Measurements from ENCODE around the gene ANKLE1. TPM values are rescaled to one million over a fixed set of nuclear protein-coding genes. Genes with fewer than 3 reads are reported as not detected.

Gene ANKLE1
- total RNA-seq, 2 experiments from 2014 or later, result 9.2 to 17.2 TPM

DNA sequence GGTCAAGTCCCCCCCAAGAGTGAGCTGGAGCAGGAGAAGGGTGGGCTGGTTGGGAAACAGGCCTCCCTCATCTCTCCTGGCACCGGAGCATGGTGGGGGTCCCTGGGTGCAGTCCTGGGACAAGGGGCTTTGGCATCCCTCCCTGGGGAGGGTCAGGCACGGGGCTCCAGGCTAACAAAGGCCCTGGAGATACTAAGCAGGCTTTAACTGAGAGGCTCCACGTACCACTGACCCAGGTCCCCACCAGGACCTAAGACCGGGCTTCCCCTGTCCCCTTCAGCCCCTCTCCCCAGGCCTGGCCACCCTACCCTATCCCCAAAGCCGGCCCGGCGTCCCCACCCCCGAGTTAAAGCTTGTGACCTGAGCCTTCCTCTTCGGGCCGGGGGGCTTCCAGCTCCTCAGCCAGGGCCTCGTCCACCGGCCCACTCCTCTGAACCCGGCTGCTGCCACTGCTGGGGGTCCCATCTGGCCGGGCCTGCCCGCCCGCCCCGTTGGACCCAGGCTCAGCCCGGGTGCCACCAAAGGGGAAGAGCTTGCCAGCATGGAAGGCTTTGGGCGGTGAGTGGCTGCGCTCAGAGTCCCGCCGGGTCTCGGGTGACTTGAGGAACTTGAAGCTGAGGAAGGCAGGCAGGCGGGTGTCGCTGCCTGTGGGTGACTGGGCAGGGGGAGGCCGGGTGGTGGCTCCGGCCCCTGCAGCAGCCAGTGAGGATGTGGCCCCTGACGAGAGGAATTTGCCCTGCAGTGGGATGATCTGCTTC lies 42.8 kb downstream of the ANKLE1 start:
- Mint-ChIP-seq H3K4me3 (no peak overlapping the region), H3K36me3 (peaks cover 10% of the 10 kb centered on the region)

DNA sequence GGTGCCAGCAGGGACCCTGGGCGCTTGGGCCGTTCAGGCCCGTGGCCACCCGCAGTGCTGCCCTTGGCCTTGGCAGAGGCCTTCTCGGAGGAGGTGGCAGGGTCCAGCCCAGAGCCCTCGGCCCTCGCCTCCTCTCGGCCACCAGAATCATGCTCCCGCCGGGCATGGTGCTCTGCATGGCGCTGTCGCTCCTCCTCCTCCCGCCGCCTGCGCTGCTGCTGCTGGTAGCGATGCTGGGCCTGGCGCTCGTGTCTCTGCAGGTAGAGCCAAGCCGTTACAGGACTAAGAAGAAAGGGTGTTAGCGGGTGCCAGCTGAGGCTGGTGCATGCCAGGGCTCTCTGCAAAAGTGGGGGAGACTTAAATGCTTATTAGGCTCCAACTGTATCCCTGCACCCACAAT lies 43.4 kb downstream of the ANKLE1 start:
- H3K4me3 Mint-ChIP-seq, result no peak overlapping the region
- H3K27me3 Mint-ChIP-seq, result peaks cover 14% of the 10 kb centered on the region
- peaks cover 5% of the 10 kb centered on the region for H3K36me3 Mint-ChIP-seq
- no peak for ATAC-seq
- DNase-seq, result no peak
- CTCF ChIA-PET, result interaction anchor here (0.7 to 1.5 kb wide), 2 partner anchors 16 to 408 kb away, joined by 3 to 5 read pairs; partner anchors contain the start of gene DDA1
- H3K9me3 Mint-ChIP-seq (ENCODE audit: low read depth), result no peaks in the 10 kb centered on the region
- H3K27ac Mint-ChIP-seq, result no peak overlapping the region
- H3K4me1 Mint-ChIP-seq, result peaks cover 6% of the 10 kb centered on the region

More for the DNA sequence above, 42.8 kb downstream of the ANKLE1 start:
- Mint-ChIP-seq H3K9me3 (ENCODE audit: low read depth) (no peaks in the 10 kb centered on the region), H3K27ac (no peak overlapping the region), H3K4me1 (peaks cover 2% of the 10 kb centered on the region), H3K27me3 (peaks cover 8% of the 10 kb centered on the region)
- CTCF ChIA-PET, result interaction anchor here (0.7 kb wide), 1 partner anchor 408 kb away, joined by 3 read pairs; no protein-coding TSS in a partner anchor
- DNase-seq (no peak), ATAC-seq (no peak)

DNA sequence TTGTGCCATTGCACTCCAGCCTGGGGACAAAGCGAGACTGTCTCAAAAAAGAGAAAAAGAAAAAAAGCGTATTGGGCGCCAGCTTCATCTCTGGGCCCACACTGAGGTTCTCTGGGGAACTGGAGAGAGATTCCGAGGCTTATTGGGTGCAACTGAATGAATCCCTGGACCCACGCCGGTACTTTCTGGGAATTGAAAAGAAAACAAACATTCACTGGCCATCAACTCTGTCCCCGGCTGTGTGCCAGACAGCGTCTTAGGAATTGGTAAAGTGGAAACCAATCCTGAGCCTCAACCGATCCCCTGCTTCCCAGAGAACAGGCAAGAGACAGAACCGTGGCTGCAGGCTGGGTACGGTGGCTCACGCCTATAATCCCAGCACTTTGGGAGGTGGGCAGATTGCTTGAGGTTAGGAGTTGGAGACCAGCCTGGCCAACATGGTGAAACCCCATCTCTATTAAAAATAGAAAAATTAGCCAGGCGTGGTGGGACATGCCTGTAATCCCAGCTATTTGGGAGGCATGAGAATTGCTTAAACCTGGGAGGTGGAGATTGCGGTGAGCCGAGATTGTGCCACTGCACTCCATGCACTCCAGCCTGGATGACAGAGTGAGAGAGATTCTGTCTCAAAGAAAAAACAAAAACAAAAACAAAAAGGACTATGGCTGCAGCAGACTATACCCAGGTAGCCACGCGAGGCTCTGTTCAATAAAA lies 44.3 kb downstream of the ANKLE1 start:
- H3K4me1 Mint-ChIP-seq, result peaks cover 6% of the 10 kb centered on the region
- no peaks in the 10 kb centered on the region for H3K9me3 Mint-ChIP-seq (ENCODE audit: low read depth)
- no peak for DNase-seq
- H3K27me3 Mint-ChIP-seq, result peaks cover 20% of the 10 kb centered on the region
- ATAC-seq, result no peak
- peaks cover 4% of the 10 kb centered on the region for H3K36me3 Mint-ChIP-seq
- CTCF ChIA-PET, result interaction anchor here (1.0 to 1.6 kb wide), 3 partner anchors 17 to 65 kb away, joined by 3 to 5 read pairs (median 4); partner anchors contain the start of gene DDA1
- H3K4me3 Mint-ChIP-seq, result no peak overlapping the region
- H3K27ac Mint-ChIP-seq, result no peak overlapping the region

DNA sequence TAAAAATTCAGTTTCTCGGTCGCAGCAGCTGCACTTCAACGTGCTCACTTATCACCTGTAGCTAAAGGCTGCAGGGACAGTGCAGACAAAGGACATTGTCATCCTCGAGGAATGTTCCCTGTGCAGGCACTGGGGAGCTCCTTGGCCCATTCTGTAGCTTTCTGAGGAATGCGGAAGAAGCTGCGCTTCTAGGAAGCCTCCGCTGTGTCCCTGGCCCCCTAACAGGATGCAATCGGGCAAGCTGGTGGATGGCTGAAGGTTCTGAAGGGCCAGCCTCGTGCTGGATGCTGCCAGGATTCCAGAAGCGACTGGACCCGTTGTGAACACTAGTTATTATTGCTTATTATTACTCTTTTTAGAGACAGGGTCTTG lies 44.9 kb downstream of the ANKLE1 start:
- Mint-ChIP-seq H3K9me3 (ENCODE audit: low read depth) (no peaks in the 10 kb centered on the region), H3K4me3 (no peak overlapping the region), H3K27me3 (peaks cover 20% of the 10 kb centered on the region), H3K4me1 (peaks cover 6% of the 10 kb centered on the region), H3K27ac (no peak overlapping the region), H3K36me3 (peaks cover 4% of the 10 kb centered on the region)
- no peak for DNase-seq
- CTCF ChIA-PET, result interaction anchor here (1.0 to 1.6 kb wide), 3 partner anchors 18 to 65 kb away, joined by 3 to 5 read pairs (median 4); partner anchors contain the start of gene DDA1
- ATAC-seq, result no peak

DNA sequence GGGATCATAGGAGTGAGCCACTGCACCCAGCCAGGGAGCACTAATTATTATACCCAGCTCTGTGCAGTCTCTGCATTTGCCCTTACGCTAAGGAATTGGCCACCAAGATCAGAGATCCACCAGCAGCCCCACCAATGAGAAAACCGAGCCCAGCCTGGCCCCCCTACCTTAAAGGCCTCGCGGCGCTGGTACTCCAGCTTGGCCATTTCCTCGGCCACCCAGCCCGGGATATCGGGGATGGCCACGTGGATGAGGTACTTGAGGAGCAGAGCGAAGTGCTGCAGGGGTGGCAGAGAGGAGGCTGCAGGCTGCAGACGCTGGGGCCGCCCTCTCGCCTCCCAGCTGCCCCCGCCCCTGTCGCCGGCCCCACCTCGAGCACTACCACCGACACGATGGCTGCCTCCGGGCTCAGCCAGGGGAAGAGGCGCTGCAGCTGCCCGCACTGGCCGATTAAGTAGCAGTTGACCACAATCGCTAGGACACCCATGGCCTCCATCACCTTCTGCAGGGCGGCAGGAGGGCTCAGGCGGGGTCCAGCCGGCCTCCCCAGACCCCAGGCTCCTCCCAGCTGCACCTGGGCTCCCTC lies 45.5 kb downstream of the ANKLE1 start:
- ATAC-seq, result no peak
- CTCF ChIA-PET, result interaction anchor here (1.0 to 1.6 kb wide), 2 partner anchors 35 to 66 kb away, joined by 3 to 4 read pairs; no protein-coding TSS in a partner anchor
- peaks cover 4% of the 10 kb centered on the region for H3K36me3 Mint-ChIP-seq
- no peaks in the 10 kb centered on the region for H3K9me3 Mint-ChIP-seq (ENCODE audit: low read depth)
- no peak for DNase-seq
- H3K4me3 Mint-ChIP-seq, result no peak overlapping the region
- H3K27me3 Mint-ChIP-seq, result peaks cover 20% of the 10 kb centered on the region
- H3K27ac Mint-ChIP-seq, result no peak overlapping the region
- peaks cover 6% of the 10 kb centered on the region for H3K4me1 Mint-ChIP-seq

DNA sequence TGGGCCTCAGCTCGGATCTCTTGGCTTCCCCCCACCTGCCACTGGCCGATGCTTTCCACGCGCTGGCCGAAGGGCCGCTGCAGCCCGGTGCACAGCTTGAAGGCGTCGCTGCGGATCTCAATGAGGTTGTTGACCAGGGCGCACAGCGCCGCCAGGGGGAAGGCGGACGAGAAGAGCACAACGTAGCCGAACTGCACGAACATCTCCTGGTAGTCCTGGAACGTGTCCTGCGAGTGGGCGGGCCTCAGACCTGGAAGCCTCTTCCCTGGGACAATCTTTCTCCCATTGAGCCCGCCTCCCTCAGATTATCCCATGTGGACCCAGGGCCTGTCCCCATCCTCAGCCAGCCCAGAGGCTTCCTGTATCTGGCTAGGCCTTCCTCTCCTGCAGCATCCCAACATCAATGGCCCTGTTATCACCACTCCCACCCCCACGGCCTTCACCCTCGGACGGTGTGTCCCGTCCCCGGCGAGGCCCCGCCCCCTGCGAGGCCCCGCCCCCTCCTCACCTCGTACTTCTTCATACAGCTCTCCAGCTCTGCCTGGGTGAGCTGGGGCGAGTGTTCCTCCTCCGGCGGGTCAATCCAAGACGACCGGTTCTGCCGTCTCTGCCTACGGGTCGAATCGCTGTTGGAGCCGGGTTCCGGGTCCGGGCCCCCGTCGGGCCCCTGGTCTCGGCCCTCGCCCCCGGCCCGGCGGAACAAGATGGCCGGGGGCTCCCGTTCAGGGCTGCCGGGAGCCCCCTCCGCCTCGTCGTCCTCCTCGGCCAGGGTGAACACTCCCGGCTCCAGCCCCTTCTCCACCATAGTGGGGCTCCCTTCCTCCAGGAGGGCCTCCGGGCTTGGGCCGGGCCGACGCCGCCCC lies 46.2 kb downstream of the ANKLE1 start:
- DNase-seq (no peak), ATAC-seq (peak; percentile 64)
- H3K9me3 Mint-ChIP-seq (ENCODE audit: low read depth), result no peaks in the 10 kb centered on the region
- CTCF ChIA-PET, result interaction anchor here (1.0 to 1.6 kb wide), 2 partner anchors 20 to 35 kb away, joined by 3 to 4 read pairs; no protein-coding TSS in a partner anchor
- H3K36me3 Mint-ChIP-seq, result peaks cover 3% of the 10 kb centered on the region
- H3K4me3 Mint-ChIP-seq, result peak overlapping the region; percentile 22
- peaks cover 8% of the 10 kb centered on the region for H3K4me1 Mint-ChIP-seq
- H3K27me3 Mint-ChIP-seq, result peaks cover 20% of the 10 kb centered on the region
- no peak overlapping the region for H3K27ac Mint-ChIP-seq

DNA sequence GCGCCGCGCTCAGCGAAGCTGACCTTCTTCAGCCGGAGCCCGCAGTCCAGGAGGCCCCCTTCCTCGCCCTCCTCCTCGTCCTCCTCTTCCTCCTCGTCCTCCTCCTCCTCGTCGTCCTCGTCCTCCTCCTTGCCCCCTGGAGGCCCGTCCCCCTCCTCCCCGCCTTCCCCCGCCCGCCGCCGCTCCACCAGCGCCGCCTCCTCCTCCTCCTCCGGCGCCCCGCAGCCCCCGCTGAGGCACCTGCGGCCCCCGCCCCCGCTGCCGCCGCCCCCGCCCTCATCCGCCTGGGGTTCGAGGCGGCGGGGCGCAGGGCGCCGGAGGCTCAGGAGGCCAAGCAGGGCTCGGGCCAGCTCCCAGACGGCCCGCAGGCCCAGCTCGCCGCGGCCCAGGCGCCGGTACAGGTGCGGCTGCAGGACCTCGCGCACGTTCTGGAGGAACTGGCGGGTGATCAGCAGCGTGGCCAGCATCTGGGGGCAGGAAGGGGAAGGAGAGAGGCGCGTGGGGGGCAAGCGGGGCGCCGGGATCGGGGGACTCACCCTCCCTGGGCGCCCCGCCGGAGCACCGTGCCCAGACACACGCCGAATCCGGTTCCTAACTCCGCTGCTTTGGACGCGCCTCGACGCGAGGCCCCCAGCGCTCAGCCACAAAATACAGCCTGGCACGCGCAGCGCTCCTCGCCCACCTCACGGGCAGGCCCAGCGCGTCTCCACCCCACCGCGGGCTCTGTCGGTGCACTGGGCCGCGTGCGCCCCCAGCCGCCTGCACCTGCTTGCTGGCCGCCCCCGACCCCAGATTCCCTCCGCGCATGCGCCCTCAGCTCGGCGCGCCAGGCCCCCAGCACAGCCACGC lies 47.0 kb downstream of the ANKLE1 start:
- Mint-ChIP-seq H3K4me1 (peaks cover 15% of the 10 kb centered on the region), H3K4me3 (no peak overlapping the region), H3K36me3 (peaks cover 6% of the 10 kb centered on the region), H3K9me3 (ENCODE audit: low read depth) (no peaks in the 10 kb centered on the region), H3K27me3 (peaks cover 20% of the 10 kb centered on the region), H3K27ac (no peak overlapping the region)
- no peak for DNase-seq
- CTCF ChIA-PET, result interaction anchor here (1.0 kb wide), 1 partner anchor 21 kb away, joined by 3 read pairs; no protein-coding TSS in a partner anchor
- peak; percentile 17 for ATAC-seq

DNA sequence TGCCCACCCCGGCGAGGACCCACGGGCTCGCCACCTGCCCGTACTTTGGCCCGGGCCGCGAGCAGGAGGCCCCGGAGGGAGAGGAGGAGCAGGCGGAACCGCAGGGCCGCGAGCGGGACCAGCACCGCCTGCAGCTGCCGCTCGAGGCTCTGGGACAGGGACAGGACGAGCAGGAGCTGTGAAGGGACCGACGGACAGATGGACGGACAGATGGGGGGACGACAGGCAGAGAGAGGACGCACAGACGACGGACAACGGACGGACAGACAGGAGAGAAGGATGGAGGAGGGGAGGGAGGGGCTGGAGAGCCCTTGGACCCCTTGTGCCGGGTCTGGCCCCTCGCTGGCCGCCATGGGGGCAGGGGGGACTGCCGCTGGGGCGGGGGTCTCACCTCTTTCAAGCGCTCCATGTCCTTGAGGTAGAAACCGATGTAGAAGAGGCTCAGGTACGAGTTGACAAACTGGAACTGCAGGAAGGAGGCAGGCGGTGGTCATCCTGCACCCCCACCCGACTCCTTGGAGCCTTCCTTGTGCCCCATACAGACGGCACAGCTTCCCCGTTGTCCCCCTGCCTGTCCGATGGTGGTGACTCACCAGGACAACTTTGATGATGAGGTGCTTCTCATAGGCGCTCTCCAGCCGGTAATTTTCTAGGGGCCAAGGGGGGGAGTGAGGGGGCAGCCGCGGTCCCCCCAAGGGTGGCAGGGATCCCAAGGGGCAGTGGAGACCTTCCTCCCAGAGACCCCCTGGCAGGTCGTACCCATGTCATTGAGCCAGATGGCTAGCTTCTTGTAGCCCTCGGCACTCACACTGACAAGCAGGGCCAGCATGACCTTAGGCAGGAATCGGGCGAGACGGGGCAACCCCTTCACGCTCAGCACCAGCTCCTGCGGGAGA lies 47.9 kb downstream of the ANKLE1 start:
- H3K36me3 Mint-ChIP-seq, result peaks cover 8% of the 10 kb centered on the region
- peaks cover 20% of the 10 kb centered on the region for H3K27me3 Mint-ChIP-seq
- H3K27ac Mint-ChIP-seq, result no peak overlapping the region
- peaks cover 18% of the 10 kb centered on the region for H3K4me1 Mint-ChIP-seq
- ATAC-seq, result no peak
- DNase-seq, result no peak
- no peaks in the 10 kb centered on the region for H3K9me3 Mint-ChIP-seq (ENCODE audit: low read depth)
- CTCF ChIA-PET, result interaction anchor here (1.0 kb wide), 1 partner anchor 22 kb away, joined by 3 read pairs; no protein-coding TSS in a partner anchor
- no peak overlapping the region for H3K4me3 Mint-ChIP-seq

DNA sequence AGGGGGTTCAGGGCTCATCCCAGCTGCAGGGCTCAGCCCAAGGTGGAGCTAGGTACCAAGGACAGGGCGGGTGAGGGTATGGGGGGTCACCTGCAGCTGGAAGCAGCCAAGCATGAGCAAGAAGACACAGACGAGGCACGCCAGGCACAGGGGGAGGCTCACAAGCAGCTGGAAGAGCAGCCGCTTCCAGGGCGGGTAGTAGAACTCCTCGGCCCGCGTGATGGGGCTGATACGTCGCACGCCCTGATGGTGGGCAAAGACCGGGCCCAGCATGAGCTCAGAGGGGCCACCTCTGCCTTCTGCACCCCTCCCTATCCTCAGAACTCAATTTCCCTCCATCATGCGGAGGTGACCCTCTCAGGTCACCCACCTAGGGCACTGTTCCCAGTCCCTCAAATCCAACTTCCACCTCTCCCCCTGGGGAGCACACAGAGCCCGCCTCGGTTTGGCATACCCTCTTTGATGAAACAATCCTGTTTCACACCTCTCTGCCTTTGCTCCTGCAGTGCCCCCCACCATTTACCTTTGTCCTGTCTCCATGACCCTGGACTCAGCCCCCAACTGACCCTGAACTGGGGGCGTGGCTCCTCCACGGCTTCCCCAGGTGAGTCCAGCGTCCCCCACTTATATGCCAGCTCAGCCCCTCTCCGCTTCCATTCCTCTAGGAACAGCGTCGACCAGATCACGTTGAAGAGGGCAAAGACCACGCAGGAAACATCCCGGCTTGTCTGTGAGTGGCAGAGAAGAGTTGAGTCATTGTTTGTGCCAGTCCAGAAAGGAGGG lies 48.8 kb downstream of the ANKLE1 start:
- no peak for ATAC-seq
- Mint-ChIP-seq H3K9me3 (ENCODE audit: low read depth) (no peaks in the 10 kb centered on the region), H3K27ac (no peak overlapping the region), H3K27me3 (peaks cover 20% of the 10 kb centered on the region), H3K4me1 (peaks cover 25% of the 10 kb centered on the region), H3K36me3 (peaks cover 8% of the 10 kb centered on the region), H3K4me3 (no peak overlapping the region)
- CTCF ChIA-PET, result no interaction called here
- no peak for DNase-seq

DNA sequence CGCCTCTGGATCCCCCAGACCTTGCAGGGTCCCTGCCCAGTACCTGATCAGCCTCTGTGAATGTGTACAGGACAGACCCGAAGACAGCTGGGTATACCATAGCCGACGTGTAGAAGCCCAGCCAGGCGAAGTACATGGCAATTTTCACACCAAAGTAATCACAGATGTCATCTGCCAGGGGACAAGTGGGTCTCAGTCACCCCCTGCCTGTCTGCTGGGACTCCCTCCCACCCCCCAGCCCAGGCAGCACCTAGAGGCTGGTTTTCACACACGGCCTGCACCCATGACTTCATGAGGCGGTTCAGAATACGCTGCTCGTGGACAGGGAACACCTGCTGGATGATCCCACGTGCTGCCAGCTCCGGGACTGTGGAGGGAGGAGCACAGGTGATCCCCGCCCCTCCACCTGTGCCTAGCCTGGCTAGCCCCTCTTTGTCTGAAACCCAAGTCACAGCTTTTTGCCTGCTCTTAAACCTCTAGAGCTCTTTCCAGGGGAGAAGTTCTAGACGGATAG lies 49.4 kb downstream of the ANKLE1 start:
- H3K27ac Mint-ChIP-seq, result no peak overlapping the region
- H3K27me3 Mint-ChIP-seq, result peaks cover 20% of the 10 kb centered on the region
- H3K4me3 Mint-ChIP-seq, result no peak overlapping the region
- CTCF ChIA-PET, result interaction anchor here (3.6 kb wide), 1 partner anchor 23 kb away, joined by 44 read pairs; the partner anchor contains the start of genes DDA1 and MRPL34
- DNase-seq, result no peak
- peaks cover 27% of the 10 kb centered on the region for H3K4me1 Mint-ChIP-seq
- no peaks in the 10 kb centered on the region for H3K9me3 Mint-ChIP-seq (ENCODE audit: low read depth)
- H3K36me3 Mint-ChIP-seq, result peaks cover 8% of the 10 kb centered on the region
- ATAC-seq, result no peak
